H1 (cell line): ENCODE data around the gene SHROOM3. TPM values are rescaled to one million over a fixed set of nuclear protein-coding genes. Genes with fewer than 3 reads are reported as not detected.
A peak's percentile ranks its signal among the peaks of the same experiment; 100 is the strongest.

ENCODE experiments used
- CTCF ChIA-PET: fragments of 300-600 bp; sonication (Branson Sonifier 250); formaldehyde crosslinking; loops from one replicate; lab custom pipeline; 2021; ENCODE audit not compliant: partially characterized antibody; lab: Charles Lee
- POLR2A ChIA-PET: fragments of 300-600 bp; sonication (Branson Sonifier 250); formaldehyde crosslinking; loops from one replicate; lab custom pipeline; 2021; ENCODE audit warnings: inconsistent platforms; ENCODE audit not compliant: partially characterized antibody; lab: Charles Lee
- DNase-seq, 2 experiments: peaks; one replicate each; pipeline versions ENCODE4 v3.0.0 to v3.0.0-alpha.2; 2010 to 2022; ENCODE audit warnings: low spot score in 2 of 2, low read depth in 1 of 2, mixed read lengths in 1 of 2
- FAIRE-seq: peaks from 2 replicates; lab custom pipeline; 2011; peaks lifted over from hg19 to GRCh38; lab: Jason Lieb, UNC
- H2AFZ ChIP-seq: 2 replicates; pipeline ENCODE4 v1.8.1; 2012; ENCODE audit warnings: low read length, inconsistent platforms
- H2AK5ac ChIP-seq: 2 replicates; pipeline ENCODE4 v1.6.1; 2013; ENCODE audit warnings: low read depth, low read length
- H2BK120ac ChIP-seq: replicated peaks from 2 replicates; pipeline ENCODE3; 2013; ENCODE audit warnings: low read depth, low read length, inconsistent platforms
- H2BK12ac ChIP-seq: 2 replicates; pipeline ENCODE4 v1.6.1; 2013; ENCODE audit warnings: low read depth, low read length
- H2BK15ac ChIP-seq: 2 replicates; pipeline ENCODE4 v1.6.1; 2013; ENCODE audit warnings: low read length
- H2BK20ac ChIP-seq: 2 replicates; pipeline ENCODE4 v1.6.1; 2013; ENCODE audit warnings: low read length
- H2BK5ac ChIP-seq: 2 replicates; pipeline ENCODE4 v1.6.1; 2013; ENCODE audit warnings: low read depth, low read length
- H3K14ac ChIP-seq: 2 replicates; pipeline ENCODE4 v1.6.1; 2013; ENCODE audit warnings: inconsistent platforms; ENCODE audit not compliant: insufficient read length
- H3K18ac ChIP-seq: 2 replicates; pipeline ENCODE4 v1.6.1; 2013; ENCODE audit warnings: low read length; ENCODE audit errors: extremely low read depth
- H3K23ac ChIP-seq: 2 replicates; pipeline ENCODE4 v1.6.1; 2013; ENCODE audit warnings: inconsistent platforms; ENCODE audit not compliant: insufficient read length
- H3K23me2 ChIP-seq: 2 replicates; pipeline ENCODE4 v1.6.1; 2013; ENCODE audit warnings: low read depth, low read length
- H3K27ac ChIP-seq: 2 replicates; pipeline ENCODE4 v1.6.1; 2011; ENCODE audit warnings: low read depth, low read length, inconsistent platforms
- H3K27me3 ChIP-seq, 4 experiments: replicated peaks in 1 of 4; 1 replicate in 1 of 4; 2 replicates in 3 of 4; pipeline versions ENCODE4 v1.6.1 to v1.8.1; 2011 to 2013; ENCODE audit warnings: low read length in 3 of 4, mild to moderate bottlenecking in 3 of 4, inconsistent platforms in 2 of 4, mixed read lengths in 2 of 4, moderate library complexity in 1 of 4; ENCODE audit not compliant: control insufficient read depth in 3 of 4, insufficient read depth in 3 of 4; ENCODE audit errors: extremely low read depth in 1 of 4
- H3K36me3 ChIP-seq, 4 experiments: 2 replicates each; pipeline versions ENCODE4 v1.6.1 to v1.8.1; 2011 to 2013; ENCODE audit warnings: mild to moderate bottlenecking in 4 of 4, low read length in 3 of 4, moderate library complexity in 2 of 4, control low read depth in 1 of 4, inconsistent platforms in 1 of 4; ENCODE audit not compliant: insufficient read depth in 4 of 4, control insufficient read depth in 2 of 4
- H3K4ac ChIP-seq: replicated peaks from 2 replicates; pipeline ENCODE3; 2013; ENCODE audit warnings: low read length, low read depth, mixed read lengths, inconsistent platforms; ENCODE audit not compliant: insufficient read length
- H3K4me1 ChIP-seq, 4 experiments: replicated peaks in 1 of 4; 1 replicate in 1 of 4; 2 replicates in 3 of 4; pipeline versions ENCODE4 v1.6.1 to v1.8.1; 2011 to 2013; ENCODE audit warnings: low read length in 3 of 4, inconsistent platforms in 2 of 4, mixed read lengths in 1 of 4; ENCODE audit not compliant: insufficient read depth in 4 of 4, control insufficient read depth in 3 of 4
- H3K4me2 ChIP-seq, 2 experiments: 2 replicates each; pipeline versions ENCODE4 v1.6.1 to v1.8.1; 2011 to 2013; ENCODE audit warnings: low read depth in 2 of 2, low read length in 2 of 2, control low read depth in 1 of 2, inconsistent platforms in 1 of 2, mild to moderate bottlenecking in 1 of 2; ENCODE audit not compliant: insufficient read depth in 1 of 2
- H3K4me3 ChIP-seq, 4 experiments: fragments of 200-600, 300-600 bp in 1 of 4; sonication (generic), shearing (Covaris generic), sonication (Bioruptor Twin) in 1 of 4; 2 replicates each; pipeline versions ENCODE4 v1.5.1 to v1.8.1; 2011 to 2016; ENCODE audit warnings: low read length in 4 of 4, low read depth in 3 of 4, control low read depth in 2 of 4, inconsistent platforms in 2 of 4, mild to moderate bottlenecking in 2 of 4, mixed read lengths in 1 of 4, moderate library complexity in 1 of 4; ENCODE audit not compliant: insufficient read depth in 2 of 4; ENCODE audit errors: extremely low read depth in 1 of 4
- H3K56ac ChIP-seq: replicated peaks from 2 replicates; pipeline ENCODE3; 2013; ENCODE audit warnings: low read depth, mild to moderate bottlenecking, mixed read lengths, low read length, inconsistent platforms; ENCODE audit not compliant: insufficient read length
- H3K79me1 ChIP-seq: 2 replicates; pipeline ENCODE4 v1.6.1; 2013; ENCODE audit warnings: low read depth, low read length, control low read depth
- H3K79me2 ChIP-seq, 2 experiments: 2 replicates each; pipeline versions ENCODE4 v1.6.1 to v1.8.1; 2012 to 2013; ENCODE audit warnings: low read length in 2 of 2, mild to moderate bottlenecking in 2 of 2, inconsistent platforms in 1 of 2; ENCODE audit not compliant: insufficient read depth in 2 of 2, control insufficient read depth in 1 of 2
- H3K9ac ChIP-seq, 4 experiments: replicated peaks in 1 of 4; 1 replicate in 1 of 4; 2 replicates in 3 of 4; pipeline versions ENCODE4 v1.6.1 to v1.8.1; 2011 to 2013; ENCODE audit warnings: low read depth in 3 of 4, low read length in 3 of 4, control low read depth in 2 of 4, mild to moderate bottlenecking in 2 of 4, moderate library complexity in 2 of 4, inconsistent platforms in 1 of 4; ENCODE audit errors: extremely low read depth in 1 of 4
- H3K9me3 ChIP-seq, 2 experiments: 2 replicates each; pipeline versions ENCODE4 v1.6.1 to v1.8.1; 2012 to 2013; ENCODE audit warnings: mild to moderate bottlenecking in 2 of 2, moderate library complexity in 2 of 2, control low read depth in 1 of 2, inconsistent platforms in 1 of 2, low read depth in 1 of 2, low read length in 1 of 2, mixed read lengths in 1 of 2; ENCODE audit not compliant: insufficient read depth in 2 of 2
- H4K20me1 ChIP-seq, 2 experiments: replicated peaks in 1 of 2; 2 replicates each; pipeline versions ENCODE3 to v1.8.1; 2011 to 2013; ENCODE audit warnings: inconsistent platforms in 2 of 2, low read length in 2 of 2, mild to moderate bottlenecking in 1 of 2; ENCODE audit not compliant: insufficient read depth in 2 of 2, control insufficient read depth in 1 of 2
- H4K5ac ChIP-seq: 2 replicates; pipeline ENCODE4 v1.6.1; 2013; ENCODE audit warnings: low read length, low read depth, mixed read lengths, inconsistent platforms; ENCODE audit not compliant: insufficient read length
- H4K8ac ChIP-seq: 2 replicates; pipeline ENCODE4 v1.8.0; 2013; ENCODE audit warnings: mild to moderate bottlenecking, moderate library complexity, low read length, inconsistent platforms; ENCODE audit not compliant: insufficient read depth; ENCODE audit errors: extremely low read depth
- H4K91ac ChIP-seq: replicated peaks from 2 replicates; pipeline ENCODE3; 2013; ENCODE audit warnings: low read length, mixed read lengths, inconsistent platforms; ENCODE audit not compliant: insufficient read length
- EGR1 ChIP-seq: IDR thresholded peaks from 2 replicates; pipeline ENCODE4 v1.6.1; 2011; ENCODE audit warnings: low read depth, low read length, borderline replicate concordance
- GTF2F1 ChIP-seq: IDR thresholded peaks from 2 replicates; pipeline ENCODE4 v1.6.1; 2012; ENCODE audit warnings: low read depth, low read length, improper control_type of control experiment, borderline replicate concordance
- JUND ChIP-seq: IDR thresholded peaks from 2 replicates; pipeline ENCODE4 v1.6.1; 2011; ENCODE audit warnings: mild to moderate bottlenecking, improper control_type of control experiment, low read length
- KDM4A ChIP-seq: IDR thresholded peaks from one replicate; pipeline ENCODE4 v1.7.1; 2012; ENCODE audit warnings: low read depth, mild to moderate bottlenecking, moderate library complexity, low read length, inconsistent platforms; ENCODE audit not compliant: severe bottlenecking
- POU5F1 ChIP-seq: IDR thresholded peaks from 2 replicates; pipeline ENCODE4 v1.6.1; 2011; ENCODE audit warnings: low read depth, mild to moderate bottlenecking, low read length, moderate library complexity
- RNF2 ChIP-seq: fragments of 200-900, 300-1000 bp; sonication (generic); IDR thresholded peaks from 2 replicates; pipeline ENCODE4 v1.7.1; 2016; ENCODE audit warnings: borderline replicate concordance, low read depth, mild to moderate bottlenecking, antibody characterized with exemption, low read length; ENCODE audit not compliant: poor library complexity, severe bottlenecking; ENCODE audit errors: missing control alignments
- WGBS, 2 experiments: shearing (Covaris generic) in 1 of 2; methylation state at CpG; one replicate each; pipeline versions ENCODE4 v1.1.6 to v1.1.7; 2013 to 2015; ENCODE audit warnings: low lambda C conversion rate in 2 of 2, mixed read lengths in 2 of 2, inconsistent platforms in 1 of 2, low coverage in 1 of 2, missing lambda C conversion rate in 1 of 2; ENCODE audit not compliant: insufficient replicate concordance in 2 of 2, insufficient coverage in 1 of 2, insufficient read length in 1 of 2; ENCODE audit errors: extremely low coverage in 1 of 2, missing lambda C conversion rate in 1 of 2; 5-methylcytosine and 5-hydroxymethylcytosine counted together
- polyA plus RNA-seq, 7 experiments: library from polyadenylated mRNA; depleted of rRNA in 3 of 7; stranded (reverse) in 5 of 7; unstranded in 2 of 7; fragments of >200 nt in 5 of 7; fragments of 200-250 nt in 2 of 7; gene quantifications; 1 replicate in 5 of 7; 2 replicates in 1 of 7; 4 replicates in 1 of 7; pipeline versions ENCODE4 v1.2.1 to v1.2.3, GENCODE V29; 2011 to 2013; ENCODE audit warnings: missing spikeins in 2 of 7, mixed read lengths in 2 of 7
- total RNA-seq: library from RNA; stranded (reverse); fragmentation: NEBNext Ultra II Directional; extraction: Animal tissue kit (Norgen Biotek cat#: 25700); gene quantifications from 2 replicates; pipeline ENCODE4 v1.2.1, GENCODE V29; 2021

The SHROOM3 gene
- total and polyA plus RNA-seq, 2 of the 8 experiments (the other 6 are each of a cell fraction or from before 2014, with no cell fraction given), result 15.8 to 34.0 TPM

- H3K36me3 ChIP-seq, result no peaks in the 10 kb centered on the region
- H3K4me2 ChIP-seq, result peak overlapping the region; percentile 73 to 74
- H2BK12ac ChIP-seq, result no peak overlapping the region
- H3K27ac ChIP-seq, result peak overlapping the region; percentile 74
- peaks cover 0 to 7% of the 10 kb centered on the region in 2 experiments for H4K20me1 ChIP-seq
- H3K9ac ChIP-seq, result peak overlapping the region; percentile 46 to 93 (median 80); a peak in 6 of 7 replicates
- CTCF ChIA-PET, result interaction anchor here (0.5 to 1.2 kb wide), 4 partner anchors 9 to 258 kb away, joined by 3 read pairs; no protein-coding TSS in a partner anchor
- H2BK120ac ChIP-seq, result no peak overlapping the region
- no peak overlapping the region for H3K14ac ChIP-seq
- H2AK5ac ChIP-seq, result no peak overlapping the region
- FAIRE-seq (no peak), DNase-seq (peak in 1 of 2 experiments; percentile 78)
- H3K4me3 ChIP-seq, result peak overlapping the region; percentile 58 to 79 (median 72)
- H4K8ac ChIP-seq, result peak overlapping the region; percentile 82; the same call in 1 of the 2 replicates
- no peak overlapping the region for H4K91ac ChIP-seq
- no peaks in the 10 kb centered on the region; a peak in 1 of 7 replicates for H3K27me3 ChIP-seq
- H2AFZ ChIP-seq, result peak overlapping the region; percentile 1; the same call in 1 of the 2 replicates
- peaks cover 4% of the 10 kb centered on the region; the same call in 1 of the 2 replicates for H3K79me1 ChIP-seq
- H4K5ac ChIP-seq, result no peak overlapping the region
- H3K56ac ChIP-seq, result peak overlapping the region; percentile 66
- H3K18ac ChIP-seq, result peak overlapping the region; percentile 62; the same call in 1 of the 2 replicates
- no peak overlapping the region for H3K23ac ChIP-seq
- peaks cover 2% of the 10 kb centered on the region; the same call in 1 of the 2 replicates for H3K23me2 ChIP-seq
- no peak overlapping the region for H3K4ac ChIP-seq
- POLR2A ChIA-PET, result interaction anchor here (0.8 to 2.5 kb wide), 12 partner anchors 14 to 156 kb away, joined by 3 to 9 read pairs (median 4); no protein-coding TSS in a partner anchor
- no peak overlapping the region for H2BK20ac ChIP-seq
- peaks cover 2 to 17% (median 8%) of the 10 kb centered on the region in 4 experiments; a peak in 5 of 7 replicates for H3K4me1 ChIP-seq
- 1% methylated on average over 54 of the region's 87 CpGs; no CpG with 5 or more reads in 1 of the 2 experiments for WGBS, 2 experiments
- H2BK15ac ChIP-seq, result no peak overlapping the region
- no peaks in the 10 kb centered on the region for H3K9me3 ChIP-seq
- H3K79me2 ChIP-seq, result peaks cover 10 to 45% of the 10 kb centered on the region in 2 experiments
- H2BK5ac ChIP-seq, result no peak overlapping the region
- TF ChIP-seq KDM4A, result peak; percentile 73
- TF ChIP-seq JUND, result no peak
- TF ChIP-seq RNF2, result no peak
- no peak for TF ChIP-seq POU5F1
- TF ChIP-seq GTF2F1, result no peak
- TF ChIP-seq EGR1, result no peak
Measured at GRCh38 chr4:76689145-76689817, 254.3 kb downstream of the SHROOM3 start.
